ENCODE results near the gene ARID3A.

- TF ChIP-seq EZH2 (IDR thresholded peaks at IDR 0.05; ENCODE audit: insufficient read depth, poor library complexity, severe bottlenecking) (no peak), EZH2phosphoT487 (IDR thresholded peaks at IDR 0.05; ENCODE audit: insufficient read depth, low read depth) (no peak)
Observed at GRCh38 chr19:982567-983170, 56.8 kb downstream of the ARID3A start.
